ENCODE data around the gene THAP4. TPM values are rescaled to one million over a fixed set of nuclear protein-coding genes. Genes with fewer than 3 reads are reported as not detected.
"Not testable (repeated sequence)": the region's sequence is repeated elsewhere in the genome, so short reads cannot be mapped to it uniquely, and the experiment has no call there.

THAP4 gene
- total RNA-seq, 2 donors from 2014 or later: 66.6 to 68.0 TPM

- Histone ChIP-seq H3K4me3 (no peak overlapping the region), H3K4me1 (no peaks in the 10 kb centered on the region), H3K9ac (ENCODE audit: low read depth in 2 of 2, low read length in 2 of 2) (no peak overlapping the region), H3K9me3 (no peaks in the 10 kb centered on the region), H3K36me3 (no peaks in the 10 kb centered on the region), H3K27me3 (no peaks in the 10 kb centered on the region), H3K27ac (no peak overlapping the region)
- no peak for DNase-seq
- intact Hi-C loops (cut with DNase I): no loop called here
- no peak for TF ChIP-seq CTCF (IDR thresholded peaks at IDR 0.05)
Observed at GRCh38 chr2:241566468-241566867, 70.5 kb downstream of the THAP4 start.

GRCh38 chr2:241566021-241566420 lies 70.9 kb downstream of the THAP4 start:
- H3K36me3 ChIP-seq; H3K27ac ChIP-seq; H3K4me3 ChIP-seq; H3K4me1 ChIP-seq; H3K27me3 ChIP-seq; intact Hi-C loops (cut with DNase I); DNase-seq; H3K9me3 ChIP-seq; H3K9ac ChIP-seq (ENCODE audit: low read depth in 2 of 2, low read length in 2 of 2): not testable (repeated sequence)

- Histone ChIP-seq H3K4me3 (no peak overlapping the region), H3K4me1 (no peaks in the 10 kb centered on the region), H3K9me3 (no peaks in the 10 kb centered on the region), H3K27me3 (no peaks in the 10 kb centered on the region), H3K36me3 (no peaks in the 10 kb centered on the region), H3K27ac (no peak overlapping the region), H3K9ac (ENCODE audit: low read depth in 2 of 2, low read length in 2 of 2) (no peak overlapping the region)
- intact Hi-C loops (cut with DNase I): no loop called here
- no peak for DNase-seq
- no peak for TF ChIP-seq CTCF (IDR thresholded peaks at IDR 0.05)
Observed at GRCh38 chr2:241565411-241565810, 71.5 kb downstream of the THAP4 start.

- H3K9me3 ChIP-seq: no peaks in the 10 kb centered on the region
- no peak overlapping the region for H3K27ac ChIP-seq
- H3K4me1 ChIP-seq: no peaks in the 10 kb centered on the region
- DNase-seq: no peak
- no peaks in the 10 kb centered on the region for H3K36me3 ChIP-seq
- no peak overlapping the region for H3K9ac ChIP-seq (ENCODE audit: low read depth in 2 of 2, low read length in 2 of 2)
- intact Hi-C loops (cut with DNase I): no loop called here
- TF ChIP-seq CTCF (IDR thresholded peaks at IDR 0.05): no peak
- no peaks in the 10 kb centered on the region for H3K27me3 ChIP-seq
- H3K4me3 ChIP-seq: no peak overlapping the region
Observed at GRCh38 chr2:241564596-241565410, 72.2 kb downstream of the THAP4 start.

- Histone ChIP-seq H3K27me3 (peaks cover under 1% of the 10 kb centered on the region), H3K36me3 (no peaks in the 10 kb centered on the region), H3K4me3 (no peak overlapping the region), H3K27ac (no peak overlapping the region), H3K9ac (ENCODE audit: low read depth in 2 of 2, low read length in 2 of 2) (no peak overlapping the region), H3K4me1 (peaks cover 3% of the 10 kb centered on the region), H3K9me3 (no peaks in the 10 kb centered on the region)
- no peak for DNase-seq
- TF ChIP-seq CTCF (IDR thresholded peaks at IDR 0.05): no peak
- intact Hi-C loops (cut with DNase I): no loop called here
Observed at GRCh38 chr2:241563981-241564595, 72.9 kb downstream of the THAP4 start.

GRCh38 chr2:241563571-241563980 lies 73.4 kb downstream of the THAP4 start:
- Histone ChIP-seq H3K4me1 (peaks cover 3% of the 10 kb centered on the region), H3K27me3 (peaks cover 6% of the 10 kb centered on the region), H3K9me3 (no peaks in the 10 kb centered on the region), H3K4me3 (no peak overlapping the region), H3K36me3 (no peaks in the 10 kb centered on the region), H3K27ac (no peak overlapping the region), H3K9ac (ENCODE audit: low read depth in 2 of 2, low read length in 2 of 2) (no peak overlapping the region)
- TF ChIP-seq CTCF (IDR thresholded peaks at IDR 0.05): no peak
- intact Hi-C loops (cut with DNase I): no loop called here
- DNase-seq: no peak
